HEK293T (cell line): Measurements from ENCODE around the gene ZNF215.

ENCODE experiments used
- CTBP1 ChIP-seq: fragments of 450-650 bp; IDR thresholded peaks from 2 replicates; pipeline ENCODE4 v1.6.1; 2016; ENCODE audit warnings: borderline replicate concordance
- FOXM1 ChIP-seq: fragments of 450-650 bp; IDR thresholded peaks from 2 replicates; pipeline ENCODE4 v1.6.1; 2017; ENCODE audit warnings: mild to moderate bottlenecking, borderline replicate concordance
- LEF1 ChIP-seq: fragments of 450-650 bp; IDR thresholded peaks from 2 replicates; pipeline ENCODE4 v1.6.1; 2017; ENCODE audit warnings: mild to moderate bottlenecking, borderline replicate concordance
- NFRKB ChIP-seq: fragments of 450-650 bp; IDR thresholded peaks from 2 replicates; pipeline ENCODE4 v1.6.1; 2016; ENCODE audit warnings: mild to moderate bottlenecking, moderate library complexity
- SUZ12 ChIP-seq: fragments of 450-650 bp; IDR thresholded peaks from 2 replicates; pipeline ENCODE4 v1.6.1; 2016; ENCODE audit warnings: mild to moderate bottlenecking
- TARDBP ChIP-seq: fragments of 450-650 bp; IDR thresholded peaks from 2 replicates; pipeline ENCODE4 v1.6.1; 2016
- ZNF384 ChIP-seq: fragments of 450-650 bp; IDR thresholded peaks from 2 replicates; pipeline ENCODE4 v1.6.1; 2016

DNA sequence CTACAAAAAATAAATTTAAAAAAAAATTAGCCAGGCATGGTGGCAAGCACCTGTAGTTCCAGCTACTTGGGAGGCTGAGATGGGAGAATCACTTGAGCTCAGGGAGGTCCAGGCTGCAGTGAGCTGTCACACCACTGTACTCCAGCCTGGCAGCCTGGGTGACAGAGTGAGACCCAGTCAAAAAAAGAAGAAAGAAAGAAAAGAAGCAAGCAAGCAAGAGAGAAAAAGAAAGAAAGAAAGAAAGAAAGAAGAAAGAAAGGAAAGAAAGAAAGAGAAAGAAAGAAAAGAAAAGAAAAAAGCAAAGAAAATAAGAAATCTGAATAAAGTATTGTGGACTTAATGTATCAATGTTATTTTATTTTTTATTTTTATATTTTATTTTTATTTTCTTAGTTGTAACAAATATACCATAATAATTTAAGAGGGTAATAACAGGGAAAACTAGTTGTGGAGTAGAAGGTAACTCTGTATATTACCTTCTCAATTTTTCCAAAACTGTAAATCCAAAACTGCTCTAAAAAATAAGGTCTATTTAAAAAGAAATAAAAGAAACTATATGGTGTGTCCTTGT is 1.1 kb upstream of the ZNF215 start:
- TF ChIP-seq SUZ12 (no peak), FOXM1 (no peak), CTBP1 (no peak), ZNF384 (no peak), LEF1 (no peak), TARDBP (no peak), NFRKB (no peak)
